GM13976 (cell line): Measurements from ENCODE around the gene ZNF430.

ENCODE experiments used
- DNase-seq: peaks from one replicate; pipeline ENCODE4 v3.0.0; 2012; ENCODE audit warnings: low spot score
- in situ Hi-C: fragments of 300-500 bp; cut with MboI; formaldehyde crosslinking; loops from one replicate; pipeline ENCODE4 v1.12.0; 2022; ENCODE audit warnings: low sequenced_read_pairs, mixed read lengths, inconsistent platforms; ENCODE audit not compliant: unreplicated experiment
- TF ChIP-seq, protein P1 (sequence below): IDR thresholded peaks from 2 replicates; pipeline ENCODE4 v1.5.1; 2012; ENCODE audit warnings: borderline replicate concordance, mild to moderate bottlenecking; ENCODE audit not compliant: insufficient read depth; ENCODE audit errors: extremely low read depth, missing control alignments, control extremely low read depth

Gene ZNF430

DNA sequence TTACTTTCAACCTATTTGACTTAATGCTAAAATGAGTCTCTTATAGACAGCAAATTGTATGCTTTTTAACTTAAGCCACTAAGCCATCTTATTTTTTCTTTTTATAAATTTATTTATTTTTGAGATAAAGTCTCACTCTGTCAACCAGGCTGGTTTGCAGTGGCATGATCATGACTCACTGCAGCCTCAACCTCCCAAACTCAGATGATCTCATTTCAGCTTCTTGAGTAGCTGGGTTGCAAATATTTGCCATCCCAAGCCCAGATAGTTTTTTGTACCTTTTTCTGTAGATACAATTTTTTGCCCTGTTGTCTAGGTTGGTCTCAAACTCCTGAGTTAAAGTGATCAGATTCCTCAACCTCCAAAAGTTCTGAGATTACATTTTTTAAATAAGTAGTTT is 88.7 kb downstream of the ZNF430 start:
- DNase-seq, result no peak
- TF ChIP-seq, protein P1, sequence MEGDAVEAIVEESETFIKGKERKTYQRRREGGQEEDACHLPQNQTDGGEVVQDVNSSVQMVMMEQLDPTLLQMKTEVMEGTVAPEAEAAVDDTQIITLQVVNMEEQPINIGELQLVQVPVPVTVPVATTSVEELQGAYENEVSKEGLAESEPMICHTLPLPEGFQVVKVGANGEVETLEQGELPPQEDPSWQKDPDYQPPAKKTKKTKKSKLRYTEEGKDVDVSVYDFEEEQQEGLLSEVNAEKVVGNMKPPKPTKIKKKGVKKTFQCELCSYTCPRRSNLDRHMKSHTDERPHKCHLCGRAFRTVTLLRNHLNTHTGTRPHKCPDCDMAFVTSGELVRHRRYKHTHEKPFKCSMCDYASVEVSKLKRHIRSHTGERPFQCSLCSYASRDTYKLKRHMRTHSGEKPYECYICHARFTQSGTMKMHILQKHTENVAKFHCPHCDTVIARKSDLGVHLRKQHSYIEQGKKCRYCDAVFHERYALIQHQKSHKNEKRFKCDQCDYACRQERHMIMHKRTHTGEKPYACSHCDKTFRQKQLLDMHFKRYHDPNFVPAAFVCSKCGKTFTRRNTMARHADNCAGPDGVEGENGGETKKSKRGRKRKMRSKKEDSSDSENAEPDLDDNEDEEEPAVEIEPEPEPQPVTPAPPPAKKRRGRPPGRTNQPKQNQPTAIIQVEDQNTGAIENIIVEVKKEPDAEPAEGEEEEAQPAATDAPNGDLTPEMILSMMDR, result no peak
- in situ Hi-C loops, result no loop called here
